Measurements from ENCODE around the gene GFRA3.

The GFRA3 gene

DNA sequence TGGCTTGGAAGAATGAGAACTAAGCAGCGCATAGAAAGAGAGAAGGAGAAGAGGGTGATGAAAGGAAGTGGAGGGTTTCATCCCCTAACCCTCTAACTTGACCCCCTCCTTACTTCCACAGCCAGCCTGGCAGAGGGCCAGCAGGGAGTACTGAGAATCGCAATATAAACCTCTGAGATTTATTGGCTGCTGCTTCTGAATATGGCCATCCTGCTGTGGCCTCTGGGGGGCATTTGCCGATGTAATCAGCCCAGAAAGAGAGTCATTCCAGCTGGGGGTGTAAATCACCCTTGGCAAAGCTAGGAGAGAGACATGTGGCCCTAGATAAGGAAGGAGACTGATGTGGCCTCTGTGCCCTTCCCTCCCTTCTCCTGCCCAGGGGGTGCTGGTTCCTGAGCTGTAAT, 960 bp upstream of the GFRA3 start:
- peak; percentile 61 to 85 (median 80) for DNase-seq
- CTCF ChIA-PET = interaction anchor here (0.7 to 5.4 kb wide), 18 partner anchors 8 to 90 kb away, joined by 3 to 40 read pairs (median 4); partner anchors contain the start of gene CDC23
- Histone ChIP-seq H3K4me3 (ENCODE audit: control insufficient read depth in 1 of 7, extremely low read depth in 1 of 7, insufficient read depth in 4 of 7, low read depth in 2 of 7, low read length in 6 of 7) (no peak overlapping the region), H3K4me1 (ENCODE audit: control extremely low read depth in 1 of 4, control insufficient read depth in 4 of 4, insufficient read depth in 4 of 4, low read length in 3 of 4) (peaks cover 0 to 29% (median 22%) of the 10 kb centered on the region in 4 experiments), H3K27ac (ENCODE audit: insufficient read depth in 1 of 2, low read depth in 1 of 2, low read length in 2 of 2, poor library complexity in 1 of 2, severe bottlenecking in 2 of 2) (no peak overlapping the region), H3K36me3 (ENCODE audit: control insufficient read depth in 4 of 4, insufficient read depth in 4 of 4, low read length in 3 of 4) (no peaks in the 10 kb centered on the region), H3K27me3 (replicated peaks in 2 of 5; ENCODE audit: control insufficient read depth in 4 of 5, insufficient read depth in 5 of 5, low read length in 4 of 5) (peaks cover 0 to 22% (median 11%) of the 10 kb centered on the region in 5 experiments), H3K9me3 (ENCODE audit: control extremely low read depth in 1 of 5, control insufficient read depth in 4 of 5, insufficient read depth in 2 of 5, low read depth in 1 of 5, low read length in 4 of 5) (no peaks in the 10 kb centered on the region)
- POLR2A ChIA-PET = interaction anchor here (0.6 to 1.9 kb wide), 2 partner anchors 34 to 1260 kb away, joined by 4 to 16 read pairs; no protein-coding TSS in a partner anchor
- WGBS (ENCODE audit: insufficient coverage) = 0% methylated on average over 1 of the region's 3 CpGs

DNA sequence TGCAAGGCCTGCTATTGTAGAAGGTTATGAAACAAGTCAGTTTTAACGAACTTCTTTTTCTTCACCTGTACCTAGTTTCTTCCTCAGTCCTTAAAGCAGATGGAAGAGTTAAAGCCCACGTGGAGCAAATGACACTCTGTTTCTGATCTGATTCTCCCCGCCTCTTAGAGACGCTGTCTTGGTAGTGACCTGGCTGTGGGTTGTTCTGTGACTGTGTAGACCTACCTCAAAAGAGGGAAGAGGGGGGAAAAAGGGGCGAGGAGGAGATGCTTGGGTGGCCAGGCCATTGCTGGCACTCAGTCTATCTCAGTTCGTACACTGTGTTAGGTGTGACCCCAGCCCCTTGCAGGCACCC, 610 bp downstream of the GFRA3 start:
- ChIA-PET CTCF (interaction anchor here (1.7 kb wide), 1 partner anchor 56 kb away, joined by 3 read pairs; no protein-coding TSS in a partner anchor), POLR2A (no interaction called here)

DNA sequence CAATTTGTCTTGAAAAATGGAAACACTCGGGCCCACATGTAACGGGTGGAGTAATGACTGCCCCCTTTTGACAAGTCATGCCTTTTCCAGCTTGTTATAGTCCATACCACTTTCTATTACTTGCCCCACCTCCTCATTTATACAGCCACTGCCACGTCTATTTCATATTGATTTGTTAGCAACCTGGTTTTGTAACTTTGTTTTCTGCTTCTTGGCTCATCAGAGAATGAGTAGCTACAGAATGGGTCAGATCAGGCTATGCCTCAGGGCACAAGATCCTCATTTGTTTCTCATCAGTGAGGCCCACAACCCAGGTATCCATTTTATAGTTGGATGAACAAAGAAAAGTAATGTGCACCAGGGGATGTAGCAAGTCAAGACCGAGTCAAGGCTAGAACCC, 1.7 kb downstream of the GFRA3 start:
- ChIA-PET POLR2A (no interaction called here), CTCF (interaction anchor here (0.9 to 1.1 kb wide), 3 partner anchors 10 to 29 kb away, joined by 3 to 5 read pairs (median 4); no protein-coding TSS in a partner anchor)
- no peaks in the 10 kb centered on the region for H3K9me3 ChIP-seq (ENCODE audit: control extremely low read depth in 1 of 5, control insufficient read depth in 4 of 5, insufficient read depth in 2 of 5, low read depth in 1 of 5, low read length in 4 of 5)
- peaks cover 0 to 22% (median 11%) of the 10 kb centered on the region in 5 experiments for H3K27me3 ChIP-seq (replicated peaks in 2 of 5; ENCODE audit: control insufficient read depth in 4 of 5, insufficient read depth in 5 of 5, low read length in 4 of 5)
- H3K36me3 ChIP-seq (ENCODE audit: control insufficient read depth in 4 of 4, insufficient read depth in 4 of 4, low read length in 3 of 4) = no peaks in the 10 kb centered on the region
- H3K4me3 ChIP-seq (ENCODE audit: control insufficient read depth in 1 of 7, extremely low read depth in 1 of 7, insufficient read depth in 4 of 7, low read depth in 2 of 7, low read length in 6 of 7) = no peak overlapping the region
- peaks cover 0 to 29% (median 22%) of the 10 kb centered on the region in 4 experiments for H3K4me1 ChIP-seq (ENCODE audit: control extremely low read depth in 1 of 4, control insufficient read depth in 4 of 4, insufficient read depth in 4 of 4, low read length in 3 of 4)
- WGBS (ENCODE audit: insufficient coverage) = 100% methylated on average over 4 of the region's 4 CpGs
- no peak overlapping the region for H3K27ac ChIP-seq (ENCODE audit: insufficient read depth in 1 of 2, low read depth in 1 of 2, low read length in 2 of 2, poor library complexity in 1 of 2, severe bottlenecking in 2 of 2)
- no peak for DNase-seq

More for the DNA sequence above, 610 bp downstream of the GFRA3 start:
- Histone ChIP-seq H3K4me1 (ENCODE audit: control extremely low read depth in 1 of 4, control insufficient read depth in 4 of 4, insufficient read depth in 4 of 4, low read length in 3 of 4) (peaks cover 0 to 29% (median 22%) of the 10 kb centered on the region in 4 experiments), H3K27me3 (replicated peaks in 2 of 5; ENCODE audit: control insufficient read depth in 4 of 5, insufficient read depth in 5 of 5, low read length in 4 of 5) (peaks cover 0 to 22% (median 11%) of the 10 kb centered on the region in 5 experiments), H3K4me3 (ENCODE audit: control insufficient read depth in 1 of 7, extremely low read depth in 1 of 7, insufficient read depth in 4 of 7, low read depth in 2 of 7, low read length in 6 of 7) (peak overlapping the region; percentile 3 to 72 (median 51)), H3K36me3 (ENCODE audit: control insufficient read depth in 4 of 4, insufficient read depth in 4 of 4, low read length in 3 of 4) (no peaks in the 10 kb centered on the region), H3K9me3 (ENCODE audit: control extremely low read depth in 1 of 5, control insufficient read depth in 4 of 5, insufficient read depth in 2 of 5, low read depth in 1 of 5, low read length in 4 of 5) (no peaks in the 10 kb centered on the region), H3K27ac (ENCODE audit: insufficient read depth in 1 of 2, low read depth in 1 of 2, low read length in 2 of 2, poor library complexity in 1 of 2, severe bottlenecking in 2 of 2) (no peak overlapping the region)
- DNase-seq = no peak
- 67% methylated on average over 5 of the region's 6 CpGs for WGBS (ENCODE audit: insufficient coverage)

DNA sequence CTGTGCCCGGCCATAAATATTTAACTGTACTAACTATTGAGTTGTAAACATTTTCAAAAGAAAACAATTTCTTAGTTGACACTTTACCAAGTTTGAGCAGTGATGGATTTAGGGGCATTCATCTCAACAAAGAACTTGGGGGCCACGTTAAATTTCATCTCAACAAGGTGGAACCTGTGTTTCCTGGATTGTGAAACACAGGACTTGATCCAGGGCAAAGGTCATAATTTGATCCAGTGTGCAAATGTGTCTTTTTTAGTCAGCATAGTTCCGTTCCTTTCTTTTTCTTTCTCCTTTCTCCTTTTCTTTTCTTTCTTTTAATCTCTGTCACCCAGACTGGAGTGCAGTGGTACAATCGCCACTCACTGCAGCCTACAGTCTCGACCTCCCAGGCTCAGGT, 3.1 kb downstream of the GFRA3 start:
- Histone ChIP-seq H3K36me3 (ENCODE audit: control insufficient read depth in 4 of 4, insufficient read depth in 4 of 4, low read length in 3 of 4) (no peaks in the 10 kb centered on the region), H3K9me3 (ENCODE audit: control extremely low read depth in 1 of 5, control insufficient read depth in 4 of 5, insufficient read depth in 2 of 5, low read depth in 1 of 5, low read length in 4 of 5) (no peaks in the 10 kb centered on the region), H3K4me1 (ENCODE audit: control extremely low read depth in 1 of 4, control insufficient read depth in 4 of 4, insufficient read depth in 4 of 4, low read length in 3 of 4) (peaks cover 0 to 25% (median 20%) of the 10 kb centered on the region in 4 experiments), H3K4me3 (ENCODE audit: control insufficient read depth in 1 of 7, extremely low read depth in 1 of 7, insufficient read depth in 4 of 7, low read depth in 2 of 7, low read length in 6 of 7) (no peak overlapping the region), H3K27me3 (replicated peaks in 2 of 5; ENCODE audit: control insufficient read depth in 4 of 5, insufficient read depth in 5 of 5, low read length in 4 of 5) (peaks cover 0 to 22% (median 11%) of the 10 kb centered on the region in 5 experiments), H3K27ac (ENCODE audit: insufficient read depth in 1 of 2, low read depth in 1 of 2, low read length in 2 of 2, poor library complexity in 1 of 2, severe bottlenecking in 2 of 2) (no peak overlapping the region)
- WGBS (ENCODE audit: insufficient coverage) = 58% methylated on average over 3 of the region's 5 CpGs
- POLR2A ChIA-PET = no interaction called here
- no peak for DNase-seq
- CTCF ChIA-PET = interaction anchor here (0.7 to 1.0 kb wide), 2 partner anchors 31 to 72 kb away, joined by 3 read pairs; no protein-coding TSS in a partner anchor

- POLR2A ChIA-PET = interaction anchor here (0.5 kb wide), 1 partner anchor 28 kb away, joined by 3 read pairs; no protein-coding TSS in a partner anchor
- Histone ChIP-seq H3K4me1 (ENCODE audit: control extremely low read depth in 1 of 4, control insufficient read depth in 4 of 4, insufficient read depth in 4 of 4, low read length in 3 of 4) (peaks cover 0 to 2% (median 0%) of the 10 kb centered on the region in 4 experiments), H3K4me3 (ENCODE audit: control insufficient read depth in 1 of 7, extremely low read depth in 1 of 7, insufficient read depth in 4 of 7, low read depth in 2 of 7, low read length in 6 of 7) (no peak overlapping the region), H3K27ac (ENCODE audit: insufficient read depth in 1 of 2, low read depth in 1 of 2, low read length in 2 of 2, poor library complexity in 1 of 2, severe bottlenecking in 2 of 2) (no peak overlapping the region), H3K9me3 (ENCODE audit: control extremely low read depth in 1 of 5, control insufficient read depth in 4 of 5, insufficient read depth in 2 of 5, low read depth in 1 of 5, low read length in 4 of 5) (no peaks in the 10 kb centered on the region), H3K36me3 (ENCODE audit: control insufficient read depth in 4 of 4, insufficient read depth in 4 of 4, low read length in 3 of 4) (no peaks in the 10 kb centered on the region), H3K27me3 (replicated peaks in 2 of 5; ENCODE audit: control insufficient read depth in 4 of 5, insufficient read depth in 5 of 5, low read length in 4 of 5) (no peaks in the 10 kb centered on the region)
- no peak for DNase-seq
- 99% methylated on average over 8 of the region's 8 CpGs for WGBS (ENCODE audit: insufficient coverage)
- CTCF ChIA-PET = interaction anchor here (1.1 to 2.1 kb wide), 3 partner anchors 12 to 47 kb away, joined by 3 to 7 read pairs (median 7); no protein-coding TSS in a partner anchor
These were observed 10.2 kb downstream of the GFRA3 start for GRCh38 chr5:138264183-138264582.

DNA sequence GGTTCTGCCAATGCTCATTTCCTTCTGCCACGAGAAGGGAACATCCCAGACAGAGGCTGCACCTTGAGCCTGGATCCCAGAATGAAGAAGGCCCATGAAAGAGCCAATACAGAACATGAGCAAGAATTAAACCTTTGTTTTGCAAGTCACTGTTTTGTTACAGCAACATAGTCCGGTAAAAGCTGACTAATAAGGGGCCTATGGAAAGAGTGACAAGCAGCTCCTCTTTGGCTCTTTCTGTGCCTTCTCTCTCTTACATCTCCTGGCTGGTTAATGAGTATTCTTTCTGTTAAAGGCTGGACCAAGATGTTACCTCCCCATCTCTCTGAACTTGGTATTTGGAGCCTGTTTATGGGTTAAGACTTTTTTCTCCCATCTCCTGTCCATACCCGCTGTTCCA, 10.8 kb downstream of the GFRA3 start:
- ChIA-PET CTCF (interaction anchor here (1.1 to 2.1 kb wide), 3 partner anchors 13 to 46 kb away, joined by 3 to 7 read pairs (median 7); no protein-coding TSS in a partner anchor), POLR2A (no interaction called here)
- Histone ChIP-seq H3K27me3 (replicated peaks in 2 of 5; ENCODE audit: control insufficient read depth in 4 of 5, insufficient read depth in 5 of 5, low read length in 4 of 5) (no peaks in the 10 kb centered on the region), H3K4me1 (ENCODE audit: control extremely low read depth in 1 of 4, control insufficient read depth in 4 of 4, insufficient read depth in 4 of 4, low read length in 3 of 4) (peaks cover 0 to 2% (median 0%) of the 10 kb centered on the region in 4 experiments), H3K36me3 (ENCODE audit: control insufficient read depth in 4 of 4, insufficient read depth in 4 of 4, low read length in 3 of 4) (no peaks in the 10 kb centered on the region), H3K4me3 (ENCODE audit: control insufficient read depth in 1 of 7, extremely low read depth in 1 of 7, insufficient read depth in 4 of 7, low read depth in 2 of 7, low read length in 6 of 7) (no peak overlapping the region), H3K9me3 (ENCODE audit: control extremely low read depth in 1 of 5, control insufficient read depth in 4 of 5, insufficient read depth in 2 of 5, low read depth in 1 of 5, low read length in 4 of 5) (no peaks in the 10 kb centered on the region), H3K27ac (ENCODE audit: insufficient read depth in 1 of 2, low read depth in 1 of 2, low read length in 2 of 2, poor library complexity in 1 of 2, severe bottlenecking in 2 of 2) (no peak overlapping the region)
- 83% methylated on average over 3 of the region's 3 CpGs for WGBS (ENCODE audit: insufficient coverage)
- DNase-seq = no peak

- no peak for DNase-seq
- no peaks in the 10 kb centered on the region for H3K36me3 ChIP-seq (ENCODE audit: control insufficient read depth in 4 of 4, insufficient read depth in 4 of 4, low read length in 3 of 4)
- no peak overlapping the region for H3K27ac ChIP-seq (ENCODE audit: insufficient read depth in 1 of 2, low read depth in 1 of 2, low read length in 2 of 2, poor library complexity in 1 of 2, severe bottlenecking in 2 of 2)
- H3K27me3 ChIP-seq (replicated peaks in 2 of 5; ENCODE audit: control insufficient read depth in 4 of 5, insufficient read depth in 5 of 5, low read length in 4 of 5) = no peaks in the 10 kb centered on the region
- H3K4me1 ChIP-seq (ENCODE audit: control extremely low read depth in 1 of 4, control insufficient read depth in 4 of 4, insufficient read depth in 4 of 4, low read length in 3 of 4) = peaks cover 0 to 2% (median 0%) of the 10 kb centered on the region in 4 experiments
- H3K4me3 ChIP-seq (ENCODE audit: control insufficient read depth in 1 of 7, extremely low read depth in 1 of 7, insufficient read depth in 4 of 7, low read depth in 2 of 7, low read length in 6 of 7) = no peak overlapping the region
- no peaks in the 10 kb centered on the region for H3K9me3 ChIP-seq (ENCODE audit: control extremely low read depth in 1 of 5, control insufficient read depth in 4 of 5, insufficient read depth in 2 of 5, low read depth in 1 of 5, low read length in 4 of 5)
- POLR2A ChIA-PET = no interaction called here
- 78% methylated on average over 3 of the region's 4 CpGs for WGBS (ENCODE audit: insufficient coverage)
- CTCF ChIA-PET = interaction anchor here (1.0 to 2.0 kb wide), 4 partner anchors 12 to 36 kb away, joined by 3 to 8 read pairs (median 5); no protein-coding TSS in a partner anchor
These were observed 15.6 kb downstream of the GFRA3 start for GRCh38 chr5:138258704-138259292.
